Kidney (tissue), 14 donors: Measurements from ENCODE around the gene TAS1R1. TPM values are rescaled to one million over a fixed set of nuclear protein-coding genes. Genes with fewer than 3 reads are reported as not detected.

Source experiments
- DNase-seq, 5 donors: peaks; one replicate each; pipeline ENCODE4 v3.0.0-alpha.2; 2013 to 2020
- FAIRE-seq: peaks from 2 replicates; lab custom pipeline; 2012; peaks lifted over from hg19 to GRCh38; lab: Jason Lieb, UNC
- H3K27ac ChIP-seq, 2 donors: one replicate each; pipeline ENCODE4 v1.7.0; 2013; ENCODE audit warnings: low read depth in 2 of 2, low read length in 2 of 2, inconsistent platforms in 1 of 2
- H3K27me3 ChIP-seq: one replicate; pipeline ENCODE4 v1.7.1; 2013; ENCODE audit warnings: low read length, inconsistent platforms; ENCODE audit not compliant: control insufficient read depth, insufficient read depth
- H3K36me3 ChIP-seq, 3 donors: one replicate each; pipeline versions ENCODE4 v1.7.0 to v1.7.1; 2013; ENCODE audit warnings: low read length in 3 of 3, control low read depth in 1 of 3, inconsistent platforms in 1 of 3; ENCODE audit not compliant: insufficient read depth in 3 of 3, control insufficient read depth in 2 of 3
- H3K4me1 ChIP-seq, 3 donors: one replicate each; pipeline versions ENCODE4 v1.7.0 to v1.7.1; 2013; ENCODE audit warnings: low read length in 3 of 3, inconsistent platforms in 1 of 3, low read depth in 1 of 3; ENCODE audit not compliant: control insufficient read depth in 2 of 3, insufficient read depth in 2 of 3
- H3K4me3 ChIP-seq, 3 donors: one replicate each; pipeline versions ENCODE4 v1.7.0 to v1.8.1; 2013; ENCODE audit warnings: low read length in 3 of 3, control low read depth in 1 of 3, inconsistent platforms in 1 of 3
- H3K9ac ChIP-seq, 3 donors: one replicate each; pipeline versions ENCODE4 v1.7.0 to v1.7.1; 2013; ENCODE audit warnings: low read length in 3 of 3, control low read depth in 1 of 3, inconsistent platforms in 1 of 3
- H3K9me3 ChIP-seq, 3 donors: one replicate each; pipeline versions ENCODE4 v1.7.0 to v1.7.1; 2013; ENCODE audit warnings: low read length in 3 of 3, control low read depth in 1 of 3, inconsistent platforms in 1 of 3; ENCODE audit not compliant: control insufficient read depth in 2 of 3, insufficient read depth in 1 of 3
- intact Hi-C: fragments of 100-400 bp; cut with DNase I; formaldehyde crosslinking; loops from one replicate; pipeline ENCODE4 v1.11.1; 2022
- polyA plus RNA-seq: library from polyadenylated mRNA; stranded (reverse); fragments of 350-450 nt; fragmentation: Illumina TruSeq; extraction: RNeasy Lipid Tissue Mini Kit (QIAGEN cat#74804); gene quantifications from one replicate; pipeline ENCODE4 v1.2.3, GENCODE V29; 2014; ENCODE audit warnings: low read depth, low replicate concordance; ENCODE audit not compliant: insufficient read depth
- total RNA-seq: library from RNA; stranded (reverse); fragmentation: NEBNext Ultra II Directional; extraction: Animal tissue kit (Norgen Biotek cat#: 25700); gene quantifications from one replicate; pipeline ENCODE4 v1.2.1, GENCODE V29; 2021
- TF ChIP-seq, protein P1 (sequence below): IDR thresholded peaks from 3 replicates; pipeline ENCODE4 v1.5.1; 2012; ENCODE audit warnings: mild to moderate bottlenecking, moderate library complexity, borderline replicate concordance; ENCODE audit not compliant: insufficient read depth; ENCODE audit errors: extremely low read depth
- donor health status: control.
- donor health status: control.
- donor health status: control.
- donor health status: control.
- donor health status: control.
- donor health status: DM: yes; HTN: yes; CAD: no.
- donor health status: Normal renal cell carcinoma (clear cell type).

TAS1R1 gene
- total and polyA plus RNA-seq, 2 donors from 2014 or later, result not detected

DNA sequence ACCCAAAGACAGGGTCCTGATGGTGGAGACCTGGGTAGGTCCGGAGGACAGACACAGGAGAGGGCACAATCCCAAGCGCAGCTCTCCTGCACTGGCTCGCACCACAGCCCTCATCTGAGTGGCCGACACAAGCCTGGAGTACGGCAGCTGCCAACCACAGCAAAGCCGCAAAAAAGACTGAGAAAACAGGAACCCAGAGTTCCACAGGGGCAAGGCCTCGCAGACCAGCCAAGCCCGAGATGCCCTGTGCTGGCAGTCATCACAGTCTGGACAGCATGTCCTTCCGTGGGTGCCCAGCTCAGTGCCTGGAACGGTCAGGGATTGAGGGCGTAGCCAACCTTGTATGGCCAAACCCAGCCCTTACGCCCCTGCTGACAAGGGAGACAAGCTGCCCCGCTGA, 36.1 kb downstream of the TAS1R1 start:
- H3K27me3 ChIP-seq, result no peaks in the 10 kb centered on the region
- no peak overlapping the region for H3K27ac ChIP-seq
- intact Hi-C loops, result no loop called here
- H3K9ac ChIP-seq, result no peak overlapping the region
- H3K4me3 ChIP-seq, result no peak overlapping the region
- DNase-seq (no peak), FAIRE-seq (no peak)
- TF ChIP-seq, protein P1, sequence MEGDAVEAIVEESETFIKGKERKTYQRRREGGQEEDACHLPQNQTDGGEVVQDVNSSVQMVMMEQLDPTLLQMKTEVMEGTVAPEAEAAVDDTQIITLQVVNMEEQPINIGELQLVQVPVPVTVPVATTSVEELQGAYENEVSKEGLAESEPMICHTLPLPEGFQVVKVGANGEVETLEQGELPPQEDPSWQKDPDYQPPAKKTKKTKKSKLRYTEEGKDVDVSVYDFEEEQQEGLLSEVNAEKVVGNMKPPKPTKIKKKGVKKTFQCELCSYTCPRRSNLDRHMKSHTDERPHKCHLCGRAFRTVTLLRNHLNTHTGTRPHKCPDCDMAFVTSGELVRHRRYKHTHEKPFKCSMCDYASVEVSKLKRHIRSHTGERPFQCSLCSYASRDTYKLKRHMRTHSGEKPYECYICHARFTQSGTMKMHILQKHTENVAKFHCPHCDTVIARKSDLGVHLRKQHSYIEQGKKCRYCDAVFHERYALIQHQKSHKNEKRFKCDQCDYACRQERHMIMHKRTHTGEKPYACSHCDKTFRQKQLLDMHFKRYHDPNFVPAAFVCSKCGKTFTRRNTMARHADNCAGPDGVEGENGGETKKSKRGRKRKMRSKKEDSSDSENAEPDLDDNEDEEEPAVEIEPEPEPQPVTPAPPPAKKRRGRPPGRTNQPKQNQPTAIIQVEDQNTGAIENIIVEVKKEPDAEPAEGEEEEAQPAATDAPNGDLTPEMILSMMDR, result no peak
- no peaks in the 10 kb centered on the region for H3K9me3 ChIP-seq
- H3K4me1 ChIP-seq, result peaks cover 0 to 4% (median 3%) of the 10 kb centered on the region in 3 donors
- H3K36me3 ChIP-seq, result peaks cover 2 to 46% (median 46%) of the 10 kb centered on the region in 3 donors

DNA sequence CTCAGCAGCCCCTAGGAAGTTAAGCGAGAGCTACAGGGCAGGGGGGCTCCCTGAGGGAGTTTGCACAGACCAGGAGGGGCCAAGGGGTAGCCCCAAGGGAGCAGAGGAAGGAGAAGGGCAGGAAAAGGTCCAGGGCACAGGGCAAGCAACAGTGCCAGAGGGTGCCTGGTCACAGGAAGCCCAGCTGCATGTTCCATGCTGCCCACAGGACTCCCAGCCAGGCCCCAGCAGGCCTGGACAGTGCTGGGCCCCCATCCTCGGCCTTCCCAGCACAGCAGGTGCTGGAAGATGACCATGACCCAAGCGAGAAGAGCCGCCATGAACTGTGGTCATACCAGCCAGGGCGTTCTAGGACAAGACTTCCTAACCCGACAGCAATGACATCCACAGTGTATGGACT, 36.5 kb downstream of the TAS1R1 start:
- TF ChIP-seq, protein P1, result no peak
- Histone ChIP-seq H3K4me1 (peaks cover 0 to 8% (median 7%) of the 10 kb centered on the region in 3 donors), H3K36me3 (peaks cover 2 to 50% (median 47%) of the 10 kb centered on the region in 3 donors), H3K27ac (no peak overlapping the region), H3K9ac (no peak overlapping the region), H3K9me3 (no peaks in the 10 kb centered on the region), H3K4me3 (no peak overlapping the region), H3K27me3 (no peaks in the 10 kb centered on the region)
- intact Hi-C loops, result no loop called here
- no peak for FAIRE-seq
- no peak for DNase-seq

DNA sequence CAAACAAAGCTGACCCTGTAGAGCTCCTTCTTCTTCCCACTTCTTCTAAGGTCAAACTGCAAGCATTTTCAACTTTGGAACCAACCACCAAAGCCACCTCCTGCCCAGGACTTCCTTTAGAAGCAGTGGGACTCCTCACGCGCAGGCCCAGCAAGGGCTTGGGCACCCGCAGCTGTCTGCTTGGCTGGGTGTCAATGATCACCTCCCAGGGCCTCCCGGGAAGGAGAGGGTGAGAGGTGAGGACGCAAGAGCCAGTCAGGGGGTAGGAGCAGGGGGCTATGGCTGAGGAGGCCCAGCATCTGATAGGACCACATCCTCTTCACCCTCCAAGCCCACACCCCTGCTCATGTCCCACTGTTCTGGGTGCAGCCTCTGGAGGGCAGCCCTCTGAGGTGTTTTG, 37.3 kb downstream of the TAS1R1 start:
- Histone ChIP-seq H3K9me3 (no peaks in the 10 kb centered on the region), H3K4me3 (no peak overlapping the region), H3K27me3 (no peaks in the 10 kb centered on the region), H3K9ac (no peak overlapping the region), H3K27ac (no peak overlapping the region), H3K36me3 (peaks cover 2 to 58% (median 52%) of the 10 kb centered on the region in 3 donors), H3K4me1 (peaks cover 0 to 16% (median 15%) of the 10 kb centered on the region in 3 donors)
- intact Hi-C loops, result no loop called here
- TF ChIP-seq, protein P1, result no peak
- no peak for DNase-seq
- FAIRE-seq, result no peak

DNA sequence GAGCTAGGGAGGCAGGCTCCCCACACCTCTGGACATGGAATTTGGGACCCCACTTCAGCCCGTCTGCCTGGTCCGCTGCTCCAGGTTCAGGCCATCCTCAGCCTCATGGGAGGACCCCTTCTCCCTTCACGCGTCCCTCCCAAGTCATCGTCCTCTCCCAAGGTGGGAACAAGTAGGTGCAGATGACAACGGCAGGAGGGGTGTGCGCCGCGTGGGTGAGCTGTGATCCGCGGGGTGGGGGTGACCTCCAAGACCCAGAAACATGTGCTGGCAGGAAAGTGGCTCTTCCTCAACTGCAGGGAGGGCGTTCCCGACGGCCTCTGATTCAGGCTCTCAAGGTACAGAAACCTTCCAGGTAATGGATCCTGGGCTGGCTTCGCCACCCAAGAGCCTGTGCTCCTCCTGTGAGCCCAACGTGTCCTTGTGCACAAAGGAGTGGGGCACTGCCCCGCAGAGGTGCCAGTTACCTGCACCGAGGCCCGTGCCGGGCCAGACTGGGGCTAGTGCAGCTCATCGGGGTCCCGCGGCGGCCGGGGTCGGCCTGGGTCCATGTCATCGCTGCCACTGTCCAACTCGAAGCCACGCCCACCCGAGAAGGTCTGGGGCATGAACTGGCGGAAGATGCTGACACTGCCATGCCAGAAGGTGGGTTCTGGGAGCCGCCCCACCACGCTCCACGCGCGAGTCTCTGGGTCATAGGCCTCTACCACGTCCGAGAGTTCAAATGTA, 37.9 kb downstream of the TAS1R1 start:
- peaks cover 0 to 64% (median 56%) of the 10 kb centered on the region in 3 donors for H3K36me3 ChIP-seq
- no peak overlapping the region for H3K4me3 ChIP-seq
- intact Hi-C loops, result no loop called here
- DNase-seq (no peak), FAIRE-seq (no peak)
- no peaks in the 10 kb centered on the region for H3K9me3 ChIP-seq
- H3K27me3 ChIP-seq, result no peaks in the 10 kb centered on the region
- no peak overlapping the region for H3K9ac ChIP-seq
- TF ChIP-seq, protein P1, result no peak
- no peak overlapping the region for H3K27ac ChIP-seq
- H3K4me1 ChIP-seq, result peaks cover 0 to 18% (median 17%) of the 10 kb centered on the region in 3 donors
